GM21447 (cell line): Measurements from ENCODE around the gene NDUFV3.
A peak's percentile ranks its signal among the peaks of the same experiment; 100 is the strongest.
"Not testable (repeated sequence)": the region's sequence is repeated elsewhere in the genome, so short reads cannot be mapped to it uniquely, and the experiment has no call there.

Source experiments
- ATAC-seq: cut with Tn5 transposase; IDR thresholded peaks from one replicate; pipeline ENCODE4 v1.9.1; 2021; ENCODE audit not compliant: unreplicated experiment

The NDUFV3 gene

GRCh38 chr21:42855937-42856335, 37.2 kb upstream of the NDUFV3 start:
- ATAC-seq, result no peak

- ATAC-seq, result no peak
Observed at GRCh38 chr21:42857216-42857615, 35.9 kb upstream of the NDUFV3 start.

- no peak for ATAC-seq
Observed at GRCh38 chr21:42858185-42858847, 34.8 kb upstream of the NDUFV3 start.

GRCh38 chr21:42858957-42859890, 33.9 kb upstream of the NDUFV3 start:
- ATAC-seq, result no peak

- ATAC-seq, result no peak
Observed at GRCh38 chr21:42859891-42860230, 33.2 kb upstream of the NDUFV3 start.

- ATAC-seq, result no peak
Observed at GRCh38 chr21:42860345-42860744, 32.8 kb upstream of the NDUFV3 start.

GRCh38 chr21:42861311-42861847, 31.7 kb upstream of the NDUFV3 start:
- ATAC-seq, result no peak

- ATAC-seq, result no peak
Observed at GRCh38 chr21:42861848-42862400, 31.2 kb upstream of the NDUFV3 start.

GRCh38 chr21:42862774-42863503, 30.2 kb upstream of the NDUFV3 start:
- ATAC-seq, result no peak

GRCh38 chr21:42863504-42863870, 29.6 kb upstream of the NDUFV3 start:
- no peak for ATAC-seq

GRCh38 chr21:42864286-42864685, 28.8 kb upstream of the NDUFV3 start:
- no peak for ATAC-seq

- ATAC-seq, result no peak
Observed at GRCh38 chr21:42864815-42865775, 28.0 kb upstream of the NDUFV3 start.

- no peak for ATAC-seq
Observed at GRCh38 chr21:42865776-42866160, 27.3 kb upstream of the NDUFV3 start.

- ATAC-seq, result no peak
Observed at GRCh38 chr21:42868196-42868595, 24.9 kb upstream of the NDUFV3 start.

GRCh38 chr21:42873096-42873495, 20.0 kb upstream of the NDUFV3 start:
- no peak for ATAC-seq

- ATAC-seq, result not testable (repeated sequence)
Observed at GRCh38 chr21:42875811-42876210, 17.3 kb upstream of the NDUFV3 start.

- peak; percentile 24 for ATAC-seq
Observed at GRCh38 chr21:42878678-42878992, 14.5 kb upstream of the NDUFV3 start.

- peak; percentile 79 for ATAC-seq
Observed at GRCh38 chr21:42878993-42879787, 13.9 kb upstream of the NDUFV3 start, which contains the start of gene WDR4. WDR4 (minus strand) TSS chr21:42879539; CDS start chr21:42879495, 44 bp downstream.

- ATAC-seq, result no peak
Observed at GRCh38 chr21:42880352-42880751, 12.8 kb upstream of the NDUFV3 start.
